Left lung (tissue), 10 donors: Measurements from ENCODE around the gene AMOTL1. TPM values are rescaled to one million over a fixed set of nuclear protein-coding genes. Genes with fewer than 3 reads are reported as not detected.

ENCODE experiments used
- ATAC-seq: fragments of 200-7000 bp; cut with Tn5 transposase; one replicate; pipeline ENCODE4 v1.9.1; 2020; ENCODE audit warnings: moderate library complexity
- DNase-seq, 4 donors: peaks; one replicate each; pipeline ENCODE4 v3.0.0-alpha.2; 2013 to 2020
- H3K27ac ChIP-seq, 2 donors: fragments of 200-600 bp; sonication (generic) in 1 of 2; one replicate each; pipeline versions ENCODE4 v1.5.0 to v1.8.0; 2020 to 2021
- H3K27me3 ChIP-seq, 2 donors: fragments of 200-600 bp; sonication (generic) in 1 of 2; one replicate each; pipeline versions ENCODE4 v1.5.0 to v1.8.0; 2020 to 2021
- H3K36me3 ChIP-seq, 2 donors: fragments of 200-600 bp; sonication (generic) in 1 of 2; one replicate each; pipeline versions ENCODE4 v1.5.0 to v1.8.0; 2020 to 2021
- H3K4me1 ChIP-seq, 2 donors: fragments of 200-600 bp; one replicate each; pipeline ENCODE4 v1.8.0; 2021
- H3K4me3 ChIP-seq, 2 donors: fragments of 200-600 bp; sonication (generic) in 1 of 2; one replicate each; pipeline versions ENCODE4 v1.5.0 to v1.8.0; 2020 to 2021; ENCODE audit warnings: mild to moderate bottlenecking in 1 of 2
- H3K9me3 ChIP-seq, 2 donors: fragments of 200-600 bp; sonication (generic) in 1 of 2; one replicate each; pipeline versions ENCODE4 v1.5.0 to v1.8.0; 2020 to 2021
- CTCF ChIP-seq, 2 donors: fragments of 200-600 bp; sonication (generic) in 1 of 2; IDR thresholded peaks; one replicate each; pipeline versions ENCODE4 v1.5.0 to v1.8.0; 2021; ENCODE audit warnings: antibody characterized with exemption in 2 of 2
- intact Hi-C, 2 donors: fragments of 100-400 bp; cut with DNase I; formaldehyde crosslinking; loops; one replicate each; pipeline versions ENCODE4 v1.11.2 to v1.14.2; 2022
- polyA plus RNA-seq, 6 donors: library from polyadenylated mRNA; unstranded; fragments of 120-200 nt; gene quantifications; one replicate each; pipeline ENCODE4 v1.2.1, GENCODE V29; 2013; ENCODE audit not compliant: insufficient read length in 6 of 6
- total RNA-seq, 2 donors: library from RNA; stranded (reverse); fragmentation: NEBNext Ultra II Directional; extraction: Animal tissue kit (Norgen Biotek cat#: 25700); gene quantifications; one replicate each; pipeline ENCODE4 v1.2.1, GENCODE V29; 2021
- donor health status: DM: no; HTN: yes; CAD: no.
- donor health status: DM: no; HTN: no; CAD: no.

Gene AMOTL1
- total and polyA plus RNA-seq, 8 donors, result 42.7 to 67.9 (median 55.5) TPM

GRCh38 chr11:94762208-94762607, 5.9 kb upstream of the AMOTL1 start:
- intact Hi-C loops, result loop anchor here in 1 of 2 donors (10.0 kb wide), 1 partner anchor 137 kb away; no protein-coding TSS in a partner anchor
- Histone ChIP-seq H3K27me3 (peaks cover 0 to under 1% of the 10 kb centered on the region in 2 donors), H3K4me3 (no peak overlapping the region), H3K27ac (no peak overlapping the region), H3K9me3 (no peaks in the 10 kb centered on the region), H3K4me1 (peaks cover 0 to 4% of the 10 kb centered on the region in 2 donors), H3K36me3 (no peaks in the 10 kb centered on the region)
- DNase-seq, result no peak
- peak in 1 of 2 donors; percentile 22 for TF ChIP-seq CTCF (IDR thresholded peaks at IDR 0.05)
- no peak for ATAC-seq

GRCh38 chr11:94762995-94763394, 5.2 kb upstream of the AMOTL1 start:
- TF ChIP-seq CTCF (IDR thresholded peaks at IDR 0.05), result no peak
- no peaks in the 10 kb centered on the region for H3K9me3 ChIP-seq
- H3K4me3 ChIP-seq, result no peak overlapping the region
- peaks cover 0 to 7% of the 10 kb centered on the region in 2 donors for H3K4me1 ChIP-seq
- H3K36me3 ChIP-seq, result no peaks in the 10 kb centered on the region
- intact Hi-C loops, result loop anchor here in 1 of 2 donors (10.0 kb wide), 1 partner anchor 138 kb away; no protein-coding TSS in a partner anchor
- H3K27me3 ChIP-seq, result peaks cover 0 to 8% of the 10 kb centered on the region in 2 donors
- no peak for ATAC-seq
- H3K27ac ChIP-seq, result no peak overlapping the region
- no peak for DNase-seq

- intact Hi-C loops, result loop anchor here in 1 of 2 donors (10.0 kb wide), 1 partner anchor 142 kb away; no protein-coding TSS in a partner anchor
- H3K36me3 ChIP-seq, result no peaks in the 10 kb centered on the region
- H3K4me3 ChIP-seq, result no peak overlapping the region
- ATAC-seq (no peak), DNase-seq (no peak)
- peaks cover 10 to 28% of the 10 kb centered on the region in 2 donors for H3K4me1 ChIP-seq
- peaks cover 0 to 25% of the 10 kb centered on the region in 2 donors for H3K27me3 ChIP-seq
- H3K27ac ChIP-seq, result peak overlapping the region in 1 of 2 donors; percentile 93
- no peak for TF ChIP-seq CTCF (IDR thresholded peaks at IDR 0.05)
- no peaks in the 10 kb centered on the region for H3K9me3 ChIP-seq
Measured at GRCh38 chr11:94766713-94767206, 1.4 kb upstream of the AMOTL1 start.

GRCh38 chr11:94767291-94767690, 865 bp upstream of the AMOTL1 start:
- no peaks in the 10 kb centered on the region for H3K9me3 ChIP-seq
- no peak overlapping the region for H3K4me3 ChIP-seq
- DNase-seq, result no peak
- H3K27me3 ChIP-seq, result peaks cover 0 to 25% of the 10 kb centered on the region in 2 donors
- H3K36me3 ChIP-seq, result no peaks in the 10 kb centered on the region
- intact Hi-C loops, result loop anchor here in 1 of 2 donors (10.0 kb wide), 1 partner anchor 142 kb away; no protein-coding TSS in a partner anchor
- no peak for TF ChIP-seq CTCF (IDR thresholded peaks at IDR 0.05)
- peaks cover 10 to 33% of the 10 kb centered on the region in 2 donors for H3K4me1 ChIP-seq
- ATAC-seq, result peak; percentile 1
- peak overlapping the region; percentile 93 to 94 for H3K27ac ChIP-seq

- ATAC-seq (peak; percentile 70), DNase-seq (peak; percentile 52 to 85 (median 75))
- peaks cover 10 to 33% of the 10 kb centered on the region in 2 donors for H3K4me1 ChIP-seq
- H3K9me3 ChIP-seq, result no peaks in the 10 kb centered on the region
- intact Hi-C loops, result loop anchor here in 1 of 2 donors (10.0 kb wide), 1 partner anchor 144 kb away; no protein-coding TSS in a partner anchor
- peak overlapping the region; percentile 75 to 82 for H3K4me3 ChIP-seq
- H3K27me3 ChIP-seq, result peaks cover 0 to 25% of the 10 kb centered on the region in 2 donors
- peak overlapping the region; percentile 93 to 94 for H3K27ac ChIP-seq
- H3K36me3 ChIP-seq, result no peaks in the 10 kb centered on the region
- TF ChIP-seq CTCF (IDR thresholded peaks at IDR 0.05), result no peak
Measured at GRCh38 chr11:94768602-94769541, 716 bp downstream of the AMOTL1 start.
